ENCODE measurements around the gene CLBA1.
A peak's percentile ranks its signal among the peaks of the same experiment; 100 is the strongest.

The CLBA1 gene

GRCh38 chr14:105011312-105011990 lies 25.9 kb downstream of the CLBA1 start:
- H3K36me3 ChIP-seq (ENCODE audit: control insufficient read depth in 2 of 2, insufficient read depth in 2 of 2, low read length in 2 of 2), result peaks cover 3% of the 10 kb centered on the region in 2 donors
- H3K27me3 ChIP-seq (ENCODE audit: control insufficient read depth in 1 of 2, insufficient read depth in 2 of 2, low read length in 2 of 2), result no peaks in the 10 kb centered on the region
- peaks cover 37% of the 10 kb centered on the region for H3K4me1 ChIP-seq (ENCODE audit: control insufficient read depth, insufficient read depth, low read length)
- peak overlapping the region in 1 of 2 donors; percentile 35 for H3K4me3 ChIP-seq (ENCODE audit: low read length in 2 of 2)
- peak overlapping the region; percentile 75 for H3K27ac ChIP-seq (ENCODE audit: low read length)
- no peaks in the 10 kb centered on the region for H3K9me3 ChIP-seq (ENCODE audit: control insufficient read depth in 2 of 2, low read length in 2 of 2)
- H3K9ac ChIP-seq (ENCODE audit: low read length in 2 of 2), result peak overlapping the region in 1 of 2 donors; percentile 5

GRCh38 chr14:105012171-105012985 lies 26.8 kb downstream of the CLBA1 start:
- Histone ChIP-seq H3K9ac (ENCODE audit: low read length in 2 of 2) (no peak overlapping the region), H3K4me1 (ENCODE audit: control insufficient read depth, insufficient read depth, low read length) (peaks cover 37% of the 10 kb centered on the region), H3K9me3 (ENCODE audit: control insufficient read depth in 2 of 2, low read length in 2 of 2) (no peaks in the 10 kb centered on the region), H3K4me3 (ENCODE audit: low read length in 2 of 2) (peak overlapping the region; percentile 29 to 44), H3K27ac (ENCODE audit: low read length) (peak overlapping the region; percentile 75), H3K27me3 (ENCODE audit: control insufficient read depth in 1 of 2, insufficient read depth in 2 of 2, low read length in 2 of 2) (no peaks in the 10 kb centered on the region), H3K36me3 (ENCODE audit: control insufficient read depth in 2 of 2, insufficient read depth in 2 of 2, low read length in 2 of 2) (peaks cover 3% of the 10 kb centered on the region in 2 donors)

GRCh38 chr14:105013150-105013785 lies 27.7 kb downstream of the CLBA1 start:
- Histone ChIP-seq H3K9ac (ENCODE audit: low read length in 2 of 2) (no peak overlapping the region), H3K4me3 (ENCODE audit: low read length in 2 of 2) (peak overlapping the region in 1 of 2 donors; percentile 40), H3K36me3 (ENCODE audit: control insufficient read depth in 2 of 2, insufficient read depth in 2 of 2, low read length in 2 of 2) (peaks cover 0 to 3% of the 10 kb centered on the region in 2 donors), H3K27ac (ENCODE audit: low read length) (no peak overlapping the region), H3K9me3 (ENCODE audit: control insufficient read depth in 2 of 2, low read length in 2 of 2) (no peaks in the 10 kb centered on the region), H3K4me1 (ENCODE audit: control insufficient read depth, insufficient read depth, low read length) (peaks cover 37% of the 10 kb centered on the region), H3K27me3 (ENCODE audit: control insufficient read depth in 1 of 2, insufficient read depth in 2 of 2, low read length in 2 of 2) (no peaks in the 10 kb centered on the region)

- H3K9ac ChIP-seq (ENCODE audit: low read length in 2 of 2), result no peak overlapping the region
- no peak overlapping the region for H3K4me3 ChIP-seq (ENCODE audit: low read length in 2 of 2)
- peaks cover 0 to 4% of the 10 kb centered on the region in 2 donors for H3K36me3 ChIP-seq (ENCODE audit: control insufficient read depth in 2 of 2, insufficient read depth in 2 of 2, low read length in 2 of 2)
- no peaks in the 10 kb centered on the region for H3K27me3 ChIP-seq (ENCODE audit: control insufficient read depth in 1 of 2, insufficient read depth in 2 of 2, low read length in 2 of 2)
- H3K9me3 ChIP-seq (ENCODE audit: control insufficient read depth in 2 of 2, low read length in 2 of 2), result no peaks in the 10 kb centered on the region
- peaks cover 39% of the 10 kb centered on the region for H3K4me1 ChIP-seq (ENCODE audit: control insufficient read depth, insufficient read depth, low read length)
- no peak overlapping the region for H3K27ac ChIP-seq (ENCODE audit: low read length)
These were observed 28.4 kb downstream of the CLBA1 start for GRCh38 chr14:105014032-105014431.

- Histone ChIP-seq H3K4me1 (ENCODE audit: control insufficient read depth, insufficient read depth, low read length) (peaks cover 43% of the 10 kb centered on the region), H3K9ac (ENCODE audit: low read length in 2 of 2) (no peak overlapping the region), H3K4me3 (ENCODE audit: low read length in 2 of 2) (no peak overlapping the region), H3K9me3 (ENCODE audit: control insufficient read depth in 2 of 2, low read length in 2 of 2) (no peaks in the 10 kb centered on the region), H3K27ac (ENCODE audit: low read length) (no peak overlapping the region), H3K36me3 (ENCODE audit: control insufficient read depth in 2 of 2, insufficient read depth in 2 of 2, low read length in 2 of 2) (peaks cover 0 to 5% of the 10 kb centered on the region in 2 donors), H3K27me3 (ENCODE audit: control insufficient read depth in 1 of 2, insufficient read depth in 2 of 2, low read length in 2 of 2) (no peaks in the 10 kb centered on the region)
These were observed 29.0 kb downstream of the CLBA1 start for GRCh38 chr14:105014631-105015030.

- Histone ChIP-seq H3K4me3 (ENCODE audit: low read length in 2 of 2) (no peak overlapping the region), H3K27me3 (ENCODE audit: control insufficient read depth in 1 of 2, insufficient read depth in 2 of 2, low read length in 2 of 2) (no peaks in the 10 kb centered on the region), H3K27ac (ENCODE audit: low read length) (no peak overlapping the region), H3K4me1 (ENCODE audit: control insufficient read depth, insufficient read depth, low read length) (peaks cover 47% of the 10 kb centered on the region), H3K9me3 (ENCODE audit: control insufficient read depth in 2 of 2, low read length in 2 of 2) (no peaks in the 10 kb centered on the region), H3K36me3 (ENCODE audit: control insufficient read depth in 2 of 2, insufficient read depth in 2 of 2, low read length in 2 of 2) (peaks cover 0 to 5% of the 10 kb centered on the region in 2 donors), H3K9ac (ENCODE audit: low read length in 2 of 2) (no peak overlapping the region)
These were observed 29.7 kb downstream of the CLBA1 start for GRCh38 chr14:105015242-105015641.

GRCh38 chr14:105015905-105016304 lies 30.3 kb downstream of the CLBA1 start:
- peaks cover 0 to 3% of the 10 kb centered on the region in 2 donors for H3K36me3 ChIP-seq (ENCODE audit: control insufficient read depth in 2 of 2, insufficient read depth in 2 of 2, low read length in 2 of 2)
- H3K9ac ChIP-seq (ENCODE audit: low read length in 2 of 2), result no peak overlapping the region
- H3K27ac ChIP-seq (ENCODE audit: low read length), result no peak overlapping the region
- peaks cover 43% of the 10 kb centered on the region for H3K4me1 ChIP-seq (ENCODE audit: control insufficient read depth, insufficient read depth, low read length)
- H3K9me3 ChIP-seq (ENCODE audit: control insufficient read depth in 2 of 2, low read length in 2 of 2), result no peaks in the 10 kb centered on the region
- no peaks in the 10 kb centered on the region for H3K27me3 ChIP-seq (ENCODE audit: control insufficient read depth in 1 of 2, insufficient read depth in 2 of 2, low read length in 2 of 2)
- no peak overlapping the region for H3K4me3 ChIP-seq (ENCODE audit: low read length in 2 of 2)

- no peak overlapping the region for H3K4me3 ChIP-seq (ENCODE audit: low read length in 2 of 2)
- peaks cover 29% of the 10 kb centered on the region for H3K4me1 ChIP-seq (ENCODE audit: control insufficient read depth, insufficient read depth, low read length)
These were observed 32.8 kb downstream of the CLBA1 start for GRCh38 chr14:105018414-105018813.

GRCh38 chr14:105019861-105020814 lies 34.5 kb downstream of the CLBA1 start:
- H3K4me1 ChIP-seq (ENCODE audit: control insufficient read depth, insufficient read depth, low read length), result peaks cover 25% of the 10 kb centered on the region
- peak overlapping the region; percentile 55 to 58 for H3K9ac ChIP-seq (ENCODE audit: low read length in 2 of 2)
- no peaks in the 10 kb centered on the region for H3K9me3 ChIP-seq (ENCODE audit: control insufficient read depth in 2 of 2, low read length in 2 of 2)
- peak overlapping the region; percentile 67 to 78 for H3K4me3 ChIP-seq (ENCODE audit: low read length in 2 of 2)
- H3K27me3 ChIP-seq (ENCODE audit: control insufficient read depth in 1 of 2, insufficient read depth in 2 of 2, low read length in 2 of 2), result no peaks in the 10 kb centered on the region
- H3K36me3 ChIP-seq (ENCODE audit: control insufficient read depth in 2 of 2, insufficient read depth in 2 of 2, low read length in 2 of 2), result peaks cover 0 to 2% of the 10 kb centered on the region in 2 donors
- no peak overlapping the region for H3K27ac ChIP-seq (ENCODE audit: low read length)

More at GRCh38 chr14:105018414-105018813, 32.8 kb downstream of the CLBA1 start:
- Histone ChIP-seq H3K27me3 (ENCODE audit: control insufficient read depth in 1 of 2, insufficient read depth in 2 of 2, low read length in 2 of 2) (no peaks in the 10 kb centered on the region), H3K36me3 (ENCODE audit: control insufficient read depth in 2 of 2, insufficient read depth in 2 of 2, low read length in 2 of 2) (peaks cover 0 to 2% of the 10 kb centered on the region in 2 donors), H3K27ac (ENCODE audit: low read length) (no peak overlapping the region), H3K9ac (ENCODE audit: low read length in 2 of 2) (no peak overlapping the region), H3K9me3 (ENCODE audit: control insufficient read depth in 2 of 2, low read length in 2 of 2) (no peaks in the 10 kb centered on the region)

Measured in stomach smooth muscle (tissue), 2 donors.